GM18498 (cell line): ENCODE results near the gene PCK2.
"Not testable (repeated sequence)": the region's sequence is repeated elsewhere in the genome, so short reads cannot be mapped to it uniquely, and the experiment has no call there.

Experiments used
- ATAC-seq: cut with Tn5 transposase; IDR thresholded peaks from one replicate; pipeline ENCODE4 v1.9.1; 2021; ENCODE audit warnings: mild to moderate bottlenecking, moderate library complexity; ENCODE audit not compliant: unreplicated experiment

PCK2 gene

GRCh38 chr14:24093901-24094840 lies at the start of gene PCK2:
Gene PCK2 (plus strand): TSS chr14:24094311. CDS start chr14:24094406, 95 bp downstream.
- peak; percentile 55 for ATAC-seq

GRCh38 chr14:24049002-24049401 lies 45.1 kb upstream of the PCK2 start:
- not testable (repeated sequence) for ATAC-seq

- not testable (repeated sequence) for ATAC-seq
These were observed 43.4 kb upstream of the PCK2 start for GRCh38 chr14:24050753-24051152.

- peak; percentile 8 for ATAC-seq
These were observed 42.8 kb upstream of the PCK2 start for GRCh38 chr14:24051176-24051788.

GRCh38 chr14:24051789-24052655 lies 42.1 kb upstream of the PCK2 start, which contains the start of gene CARMIL3:
Gene CARMIL3 (plus strand): TSS chr14:24052009. CDS start chr14:24052154, 145 bp downstream.
- ATAC-seq, result peak; percentile 78

GRCh38 chr14:24052656-24053547 lies 41.2 kb upstream of the PCK2 start:
- ATAC-seq, result no peak

GRCh38 chr14:24053548-24054323 lies 40.4 kb upstream of the PCK2 start:
- no peak for ATAC-seq

- ATAC-seq, result no peak
These were observed 39.8 kb upstream of the PCK2 start for GRCh38 chr14:24054324-24054641.

GRCh38 chr14:24054646-24055045 lies 39.5 kb upstream of the PCK2 start:
- no peak for ATAC-seq

GRCh38 chr14:24055971-24056799 lies 37.9 kb upstream of the PCK2 start:
- no peak for ATAC-seq

GRCh38 chr14:24056800-24057184 lies 37.3 kb upstream of the PCK2 start:
- ATAC-seq, result no peak

GRCh38 chr14:24057271-24057670 lies 36.8 kb upstream of the PCK2 start:
- no peak for ATAC-seq

GRCh38 chr14:24057867-24058259 lies 36.2 kb upstream of the PCK2 start:
- ATAC-seq, result no peak

GRCh38 chr14:24058260-24058950 lies 35.7 kb upstream of the PCK2 start:
- no peak for ATAC-seq

- ATAC-seq, result no peak
These were observed 35.1 kb upstream of the PCK2 start for GRCh38 chr14:24058951-24059475.

- ATAC-seq, result no peak
These were observed 34.2 kb upstream of the PCK2 start for GRCh38 chr14:24059841-24060388.

GRCh38 chr14:24060443-24060842 lies 33.7 kb upstream of the PCK2 start:
- no peak for ATAC-seq
